Measurements from ENCODE around the gene POR. TPM values are rescaled to one million over a fixed set of nuclear protein-coding genes. Genes with fewer than 3 reads are reported as not detected.

Gene POR
- total and polyA plus RNA-seq, 2 of the 13 experiments (the other 11 are each of a cell fraction or from before 2014, with no cell fraction given): 145 to 266 TPM

GRCh38 chr7:75906991-75907667 is 7.8 kb upstream of the POR start (continued):
- TF ChIP-seq ARID5B (CRISPR knock-in tag; IDR thresholded peaks at IDR 0.05) (peak; percentile 79), ZNF629 (CRISPR knock-in tag; conservative IDR thresholded peaks at IDR 0.05) (no peak; the same call in 1 of the 2 replicates), GABPB1 (CRISPR knock-in tag; IDR thresholded peaks at IDR 0.05) (peak; percentile 42; the same call in 1 of the 2 replicates), MIER2 (CRISPR knock-in tag; IDR thresholded peaks at IDR 0.05) (0 out of 2 replicates have a peak, but pooled peaks have one; percentile 16), HINFP (CRISPR knock-in tag; IDR thresholded peaks at IDR 0.05; ENCODE audit: low read depth) (0 out of 2 replicates have a peak, but pooled peaks have one; percentile 30), YY1 (IDR thresholded peaks at IDR 0.05; ENCODE audit: insufficient read depth, insufficient replicate concordance, low read depth, low read length) (no peak), ZNF280D (CRISPR knock-in tag; IDR thresholded peaks at IDR 0.05) (peak; percentile 28; the same call in 1 of the 2 replicates), TAF1 (CRISPR knock-in tag; IDR thresholded peaks at IDR 0.05) (peak; percentile 33; the same call in 1 of the 2 replicates), ZNF589 (CRISPR knock-in tag; conservative IDR thresholded peaks at IDR 0.05) (no peak), DMAP1 (CRISPR knock-in tag; IDR thresholded peaks at IDR 0.05) (peak; percentile 53; the same call in 1 of the 2 replicates), ZNF207 (IDR thresholded peaks at IDR 0.05; ENCODE audit: borderline replicate concordance) (no peak), CREM (IDR thresholded peaks at IDR 0.05) (peak; percentile 80), CREM (CRISPR knock-in tag; IDR thresholded peaks at IDR 0.05) (no peak), EP300 (IDR thresholded peaks at IDR 0.05; ENCODE audit: low read depth in 2 of 2, low read length in 2 of 2) (peak; percentile 60 to 85), EP300 (CRISPR knock-in tag; IDR thresholded peaks at IDR 0.05; ENCODE audit: borderline replicate concordance) (peak; percentile 74; the same call in 1 of the 2 replicates), ZNF460 (CRISPR knock-in tag; IDR thresholded peaks at IDR 0.05; ENCODE audit: borderline replicate concordance) (no peak), RFX5 (IDR thresholded peaks at IDR 0.05; ENCODE audit: low read depth, low read length) (no peak), TRIM24 (CRISPR knock-in tag; IDR thresholded peaks at IDR 0.05) (no peak), IRF9 (CRISPR knock-in tag; IDR thresholded peaks at IDR 0.05; ENCODE audit: borderline replicate concordance) (no peak)
